ENCODE results near the gene GTPBP8.
"Not testable (repeated sequence)": the region's sequence is repeated elsewhere in the genome, so short reads cannot be mapped to it uniquely, and the experiment has no call there.

GTPBP8 gene

GRCh38 chr3:113040231-113040630 lies 49.4 kb downstream of the GTPBP8 start:
- H4K20me1 ChIP-seq (ENCODE audit: insufficient read depth, low read length), result no peaks in the 10 kb centered on the region
- TF ChIP-seq EZH2phosphoT487 (IDR thresholded peaks at IDR 0.05; ENCODE audit: low read depth), result no peak
- H3K9me3 ChIP-seq (ENCODE audit: insufficient read depth, low read length), result no peaks in the 10 kb centered on the region; the same call in 1 of the 2 replicates
- H3K9ac ChIP-seq (ENCODE audit: low read length), result no peak overlapping the region
- H3K4me1 ChIP-seq (ENCODE audit: low read length), result no peaks in the 10 kb centered on the region; the same call in 1 of the 2 replicates
- H3K4me2 ChIP-seq (ENCODE audit: low read length), result no peak overlapping the region
- H3K4me3 ChIP-seq (ENCODE audit: low read length), result no peak overlapping the region
- H3K79me2 ChIP-seq (ENCODE audit: low read length), result no peaks in the 10 kb centered on the region
- H3K27me3 ChIP-seq (ENCODE audit: low read depth, low read length), result no peaks in the 10 kb centered on the region
- H3K36me3 ChIP-seq (replicated peaks; ENCODE audit: low read depth, low read length), result peaks cover 5% of the 10 kb centered on the region
- H3K27ac ChIP-seq (ENCODE audit: low read length), result no peak overlapping the region
- H2AFZ ChIP-seq (ENCODE audit: low read depth, low read length), result no peak overlapping the region

- Histone ChIP-seq H3K4me2 (ENCODE audit: low read length) (no peak overlapping the region), H3K4me1 (ENCODE audit: low read length) (peaks cover 7% of the 10 kb centered on the region), H3K27me3 (ENCODE audit: low read depth, low read length) (no peaks in the 10 kb centered on the region), H3K4me3 (ENCODE audit: low read length) (no peak overlapping the region), H2AFZ (ENCODE audit: low read depth, low read length) (no peak overlapping the region), H3K27ac (ENCODE audit: low read length) (no peak overlapping the region), H3K9ac (ENCODE audit: low read length) (no peak overlapping the region), H3K36me3 (replicated peaks; ENCODE audit: low read depth, low read length) (peaks cover 9% of the 10 kb centered on the region), H3K79me2 (ENCODE audit: low read length) (no peaks in the 10 kb centered on the region), H3K9me3 (ENCODE audit: insufficient read depth, low read length) (no peaks in the 10 kb centered on the region; the same call in 1 of the 2 replicates), H4K20me1 (ENCODE audit: insufficient read depth, low read length) (no peaks in the 10 kb centered on the region)
- no peak for TF ChIP-seq CTCF (IDR thresholded peaks at IDR 0.05; ENCODE audit: low read depth, low read length)
- TF ChIP-seq EZH2phosphoT487 (IDR thresholded peaks at IDR 0.05; ENCODE audit: low read depth), result no peak
Observed at GRCh38 chr3:113043686-113044085, 52.9 kb downstream of the GTPBP8 start.

- not testable (repeated sequence) for H3K36me3 ChIP-seq (replicated peaks; ENCODE audit: low read depth, low read length); H3K79me2 ChIP-seq (ENCODE audit: low read length); H3K27ac ChIP-seq (ENCODE audit: low read length); H3K27me3 ChIP-seq (ENCODE audit: low read depth, low read length); H2AFZ ChIP-seq (ENCODE audit: low read depth, low read length); H4K20me1 ChIP-seq (ENCODE audit: insufficient read depth, low read length); H3K9me3 ChIP-seq (ENCODE audit: insufficient read depth, low read length); H3K9ac ChIP-seq (ENCODE audit: low read length); H3K4me3 ChIP-seq (ENCODE audit: low read length); H3K4me2 ChIP-seq (ENCODE audit: low read length)
- peaks cover 12% of the 10 kb centered on the region for H3K4me1 ChIP-seq (ENCODE audit: low read length)
Observed at GRCh38 chr3:113046186-113046965, 55.6 kb downstream of the GTPBP8 start.

- no peaks in the 10 kb centered on the region for H3K9me3 ChIP-seq (ENCODE audit: insufficient read depth, low read length)
- H3K36me3 ChIP-seq (replicated peaks; ENCODE audit: low read depth, low read length), result peaks cover 3% of the 10 kb centered on the region
- H2AFZ ChIP-seq (ENCODE audit: low read depth, low read length), result peak overlapping the region; percentile 86; the same call in 1 of the 2 replicates
- H3K4me3 ChIP-seq (ENCODE audit: low read length), result peak overlapping the region; percentile 66
- peak overlapping the region; percentile 57 for H3K9ac ChIP-seq (ENCODE audit: low read length)
- 0 out of 2 replicates have a peak overlapping the region, but pooled peaks have one; percentile 19 for H3K27ac ChIP-seq (ENCODE audit: low read length)
- TF ChIP-seq EZH2phosphoT487 (IDR thresholded peaks at IDR 0.05; ENCODE audit: low read depth), result no peak
- TF ChIP-seq CTCF (IDR thresholded peaks at IDR 0.05; ENCODE audit: low read depth, low read length), result peak; percentile 86
- no peaks in the 10 kb centered on the region for H3K79me2 ChIP-seq (ENCODE audit: low read length)
- no peaks in the 10 kb centered on the region for H4K20me1 ChIP-seq (ENCODE audit: insufficient read depth, low read length)
- no peaks in the 10 kb centered on the region for H3K27me3 ChIP-seq (ENCODE audit: low read depth, low read length)
- peak overlapping the region; percentile 92 for H3K4me2 ChIP-seq (ENCODE audit: low read length)
- peaks cover 42% of the 10 kb centered on the region for H3K4me1 ChIP-seq (ENCODE audit: low read length)
Observed at GRCh38 chr3:113051302-113051711, 60.5 kb downstream of the GTPBP8 start.

Data from OCI-LY3 (cell line).